GM21390 (cell line): ENCODE results near the gene TNFRSF18.
"Not testable (repeated sequence)": the region's sequence is repeated elsewhere in the genome, so short reads cannot be mapped to it uniquely, and the experiment has no call there.

Source experiments
- ATAC-seq: cut with Tn5 transposase; IDR thresholded peaks from one replicate; pipeline ENCODE4 v1.9.1; 2021; ENCODE audit not compliant: unreplicated experiment

Gene TNFRSF18

GRCh38 chr1:1179983-1180861, 26.2 kb downstream of the TNFRSF18 start:
- no peak for ATAC-seq

- ATAC-seq: no peak
These were observed 26.9 kb downstream of the TNFRSF18 start for GRCh38 chr1:1179346-1179982.

- ATAC-seq: no peak
These were observed 27.5 kb downstream of the TNFRSF18 start for GRCh38 chr1:1178794-1179331.

GRCh38 chr1:1177452-1178206, 28.8 kb downstream of the TNFRSF18 start:
- ATAC-seq: no peak

GRCh38 chr1:1176931-1177330, 29.5 kb downstream of the TNFRSF18 start:
- ATAC-seq: no peak

GRCh38 chr1:1176063-1176761, 30.2 kb downstream of the TNFRSF18 start:
- not testable (repeated sequence) for ATAC-seq

- no peak for ATAC-seq
These were observed 30.9 kb downstream of the TNFRSF18 start for GRCh38 chr1:1175221-1176062.

GRCh38 chr1:1173793-1174415, 32.5 kb downstream of the TNFRSF18 start, which contains the start of gene TTLL10:
TSS of gene TTLL10 (plus strand) at chr1:1173880. CDS start at chr1:1179216, 5,336 bp downstream.
- ATAC-seq: no peak

- no peak for ATAC-seq
These were observed 33.2 kb downstream of the TNFRSF18 start for GRCh38 chr1:1173061-1173792.

GRCh38 chr1:1171546-1172340, 34.6 kb downstream of the TNFRSF18 start:
- ATAC-seq: no peak

- no peak for ATAC-seq
These were observed 35.2 kb downstream of the TNFRSF18 start for GRCh38 chr1:1171161-1171545.

GRCh38 chr1:1170215-1171091, 35.9 kb downstream of the TNFRSF18 start:
- no peak for ATAC-seq

- no peak for ATAC-seq
These were observed 36.8 kb downstream of the TNFRSF18 start for GRCh38 chr1:1169429-1170214.

GRCh38 chr1:1168451-1169411, 37.7 kb downstream of the TNFRSF18 start:
- no peak for ATAC-seq
